Measurements from ENCODE around the gene JMJD8. TPM values are rescaled to one million over a fixed set of nuclear protein-coding genes. Genes with fewer than 3 reads are reported as not detected.

JMJD8 gene
- polyA plus RNA-seq, 1 donor (not counting 4 experiments of a cell fraction or from before 2014, with no cell fraction given) = 20.1 TPM

DNA sequence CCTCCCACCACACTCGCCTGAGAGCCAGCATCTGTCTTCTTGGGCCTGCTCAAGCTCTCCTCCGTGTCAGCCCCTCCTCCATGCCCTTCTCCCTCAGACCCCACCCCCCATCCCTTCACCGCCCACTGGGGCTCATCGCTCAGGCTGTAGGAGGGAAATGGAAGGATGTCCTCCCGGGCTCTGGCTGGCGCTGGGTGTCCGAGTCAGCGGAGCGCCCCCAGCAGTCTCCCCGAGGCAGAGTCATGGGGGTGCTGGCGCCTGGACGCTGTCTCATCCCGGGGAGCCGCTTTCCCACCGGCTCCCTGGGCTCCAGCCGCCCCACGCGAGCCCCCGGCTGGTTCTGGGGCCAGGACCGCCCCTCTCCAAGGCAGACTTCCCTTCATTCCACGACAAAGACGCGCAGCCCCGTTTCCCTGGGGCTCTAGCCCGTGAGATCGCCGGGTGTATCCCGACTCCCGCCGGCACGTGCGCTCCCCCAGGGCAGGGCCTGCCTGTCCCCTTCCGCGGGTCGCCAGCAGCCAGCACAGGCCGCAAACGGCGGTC lies 36.4 kb upstream of the JMJD8 start:
- Histone ChIP-seq H3K36me3 (ENCODE audit: control insufficient read depth in 2 of 2, extremely low read depth in 1 of 2, insufficient read depth in 2 of 2, low read length in 2 of 2) (peaks cover 0 to 1% of the 10 kb centered on the region in 2 experiments), H3K9me3 (ENCODE audit: control insufficient read depth, low read depth, low read length) (no peaks in the 10 kb centered on the region), H3K79me2 (ENCODE audit: control insufficient read depth, insufficient read depth, low read length) (peaks cover 8% of the 10 kb centered on the region), H3K9ac (ENCODE audit: control insufficient read depth, extremely low read depth, insufficient read depth, low read length) (peak overlapping the region; percentile 79), H2AFZ (ENCODE audit: control insufficient read depth, low read length) (peak overlapping the region; percentile 40), H3K9me1 (ENCODE audit: control insufficient read depth, extremely low read depth, insufficient read depth, low read length) (peaks cover 2% of the 10 kb centered on the region), H3K4me3 (ENCODE audit: control insufficient read depth in 2 of 3, extremely low read depth in 1 of 3, insufficient read depth in 2 of 3, low read depth in 1 of 3, low read length in 3 of 3) (peak overlapping the region; percentile 60 to 83 (median 81)), H3K27ac (ENCODE audit: control insufficient read depth, insufficient read depth, low read length) (peak overlapping the region; percentile 66), H3K4me2 (ENCODE audit: control insufficient read depth, extremely low read depth, insufficient read depth, low read depth, low read length) (peak overlapping the region; percentile 76), H3K4me1 (ENCODE audit: control insufficient read depth, extremely low read depth, insufficient read depth, low read length) (peaks cover 19% of the 10 kb centered on the region), H3K27me3 (ENCODE audit: control insufficient read depth, extremely low read depth, insufficient read depth, low read length) (no peaks in the 10 kb centered on the region), H4K20me1 (ENCODE audit: control insufficient read depth, extremely low read depth, insufficient read depth, low read length) (peaks cover 7% of the 10 kb centered on the region)
- dilution Hi-C loops (cut with MboI; ENCODE audit: extremely low pct_ligation_motif_present, low sequenced_read_pairs) = no loop called here
- TF ChIP-seq CTCF (optimal IDR thresholded peaks at IDR 0.05 in 1 of 3, IDR thresholded peaks at IDR 0.05 in 1 of 3, conservative IDR thresholded peaks at IDR 0.05 in 1 of 3; ENCODE audit: extremely low read depth in 1 of 3, insufficient read depth in 2 of 3, low read length in 3 of 3) (peak in 2 of 3 experiments; percentile 2 to 31), EZH2 (IDR thresholded peaks at IDR 0.05; ENCODE audit: low read length) (no peak)
- DNase-seq (ENCODE audit: low read depth, low spot score) (no peak), FAIRE-seq (no peak)

GRCh38 chr16:719815-720446 lies 35.8 kb upstream of the JMJD8 start:
- H3K4me2 ChIP-seq (ENCODE audit: control insufficient read depth, extremely low read depth, insufficient read depth, low read depth, low read length) = peak overlapping the region; percentile 76
- peaks cover 19% of the 10 kb centered on the region for H3K4me1 ChIP-seq (ENCODE audit: control insufficient read depth, extremely low read depth, insufficient read depth, low read length)
- peak overlapping the region; percentile 66 for H3K27ac ChIP-seq (ENCODE audit: control insufficient read depth, insufficient read depth, low read length)
- peaks cover 2% of the 10 kb centered on the region for H3K9me1 ChIP-seq (ENCODE audit: control insufficient read depth, extremely low read depth, insufficient read depth, low read length)
- no peak overlapping the region for H2AFZ ChIP-seq (ENCODE audit: control insufficient read depth, low read length)
- FAIRE-seq = peak; percentile 26
- dilution Hi-C loops (cut with MboI; ENCODE audit: extremely low pct_ligation_motif_present, low sequenced_read_pairs) = no loop called here
- H3K36me3 ChIP-seq (ENCODE audit: control insufficient read depth in 2 of 2, extremely low read depth in 1 of 2, insufficient read depth in 2 of 2, low read length in 2 of 2) = peaks cover 0 to 1% of the 10 kb centered on the region in 2 experiments
- H3K27me3 ChIP-seq (ENCODE audit: control insufficient read depth, extremely low read depth, insufficient read depth, low read length) = no peaks in the 10 kb centered on the region
- no peaks in the 10 kb centered on the region for H3K9me3 ChIP-seq (ENCODE audit: control insufficient read depth, low read depth, low read length)
- H3K4me3 ChIP-seq (ENCODE audit: control insufficient read depth in 2 of 3, extremely low read depth in 1 of 3, insufficient read depth in 2 of 3, low read depth in 1 of 3, low read length in 3 of 3) = peak overlapping the region; percentile 60 to 83 (median 81)
- peak overlapping the region; percentile 79 for H3K9ac ChIP-seq (ENCODE audit: control insufficient read depth, extremely low read depth, insufficient read depth, low read length)
- peak; percentile 49 to 65 (median 57) for TF ChIP-seq CTCF (optimal IDR thresholded peaks at IDR 0.05 in 1 of 3, IDR thresholded peaks at IDR 0.05 in 1 of 3, conservative IDR thresholded peaks at IDR 0.05 in 1 of 3; ENCODE audit: extremely low read depth in 1 of 3, insufficient read depth in 2 of 3, low read length in 3 of 3)
- no peak for TF ChIP-seq EZH2 (IDR thresholded peaks at IDR 0.05; ENCODE audit: low read length)
- peaks cover 8% of the 10 kb centered on the region for H3K79me2 ChIP-seq (ENCODE audit: control insufficient read depth, insufficient read depth, low read length)
- no peak for DNase-seq (ENCODE audit: low read depth, low spot score)
- peaks cover 7% of the 10 kb centered on the region for H4K20me1 ChIP-seq (ENCODE audit: control insufficient read depth, extremely low read depth, insufficient read depth, low read length)

Measured in keratinocyte (primary cell).